ENCODE results near the gene RBBP5.

The RBBP5 gene

DNA sequence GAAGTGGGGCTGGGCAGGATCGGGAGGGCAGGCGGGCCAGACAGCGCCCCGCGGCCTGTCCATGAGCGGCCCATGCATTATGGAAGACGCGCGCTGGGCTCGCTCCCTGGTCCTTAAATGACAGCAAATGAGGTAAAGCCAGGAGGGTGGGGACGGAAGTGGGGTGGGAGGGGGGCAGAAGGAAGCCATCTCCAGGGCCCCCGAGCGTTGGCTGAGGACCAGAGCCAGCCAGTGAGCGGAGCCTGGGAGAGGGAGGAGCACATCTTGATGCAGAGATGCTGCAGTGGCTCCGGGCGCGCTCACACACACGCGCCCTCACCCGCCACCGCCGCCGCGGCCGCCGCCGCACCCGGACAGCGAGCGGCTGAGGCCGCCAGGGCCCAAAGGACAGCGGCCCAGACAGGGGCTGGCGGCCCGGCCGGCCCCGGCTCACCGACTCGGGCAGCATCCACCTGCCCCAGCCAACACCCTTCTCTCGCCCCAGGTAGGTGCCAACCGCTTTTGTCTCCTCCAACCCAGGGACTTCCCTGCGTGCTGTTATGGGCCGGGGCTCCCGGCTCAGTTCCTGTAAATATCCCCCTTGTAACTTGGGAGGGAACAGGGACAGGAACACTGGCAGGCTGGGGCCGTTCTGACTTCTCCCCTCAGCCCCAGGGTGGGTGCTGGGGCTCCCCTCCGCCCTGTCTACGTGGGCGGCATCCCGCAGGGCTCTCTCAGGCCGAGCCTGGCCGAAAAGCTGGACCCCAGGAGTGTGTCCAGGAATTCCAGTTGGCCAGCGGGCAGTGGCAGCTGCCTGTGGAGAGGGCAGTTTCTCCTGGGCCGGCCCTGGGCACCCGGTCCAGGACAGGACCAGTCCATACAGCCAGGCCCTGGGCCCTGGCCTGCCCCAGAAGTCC is 78.6 kb downstream of the RBBP5 start, which contains the start of gene CNTN2:
Gene CNTN2, plus strand, starts transcription at position 302 of the 896 bp plus-strand sequence. CDS start 9,974 bp downstream, outside the sequence.
- peaks cover 32% of the 10 kb centered on the region for H3K4me1 ChIP-seq (ENCODE audit: control insufficient read depth, insufficient read depth, low read length)
- H3K9me3 ChIP-seq (ENCODE audit: control insufficient read depth, insufficient read depth, low read length): no peaks in the 10 kb centered on the region
- no peak within 1 kb of the TSS for H3K9ac ChIP-seq (ENCODE audit: low read depth, low read length)
- H3K36me3 ChIP-seq (ENCODE audit: control insufficient read depth, insufficient read depth, low read length): no peaks in the 10 kb centered on the region
- no peak within 1 kb of the TSS for H3K27ac ChIP-seq (ENCODE audit: low read depth, low read length)
- peak within 1 kb of the TSS; percentile 50 for H3K4me3 ChIP-seq (ENCODE audit: low read depth, low read length)
- H3K27me3 ChIP-seq (ENCODE audit: control insufficient read depth, insufficient read depth, low read length): peaks cover 52% of the 10 kb centered on the region

DNA sequence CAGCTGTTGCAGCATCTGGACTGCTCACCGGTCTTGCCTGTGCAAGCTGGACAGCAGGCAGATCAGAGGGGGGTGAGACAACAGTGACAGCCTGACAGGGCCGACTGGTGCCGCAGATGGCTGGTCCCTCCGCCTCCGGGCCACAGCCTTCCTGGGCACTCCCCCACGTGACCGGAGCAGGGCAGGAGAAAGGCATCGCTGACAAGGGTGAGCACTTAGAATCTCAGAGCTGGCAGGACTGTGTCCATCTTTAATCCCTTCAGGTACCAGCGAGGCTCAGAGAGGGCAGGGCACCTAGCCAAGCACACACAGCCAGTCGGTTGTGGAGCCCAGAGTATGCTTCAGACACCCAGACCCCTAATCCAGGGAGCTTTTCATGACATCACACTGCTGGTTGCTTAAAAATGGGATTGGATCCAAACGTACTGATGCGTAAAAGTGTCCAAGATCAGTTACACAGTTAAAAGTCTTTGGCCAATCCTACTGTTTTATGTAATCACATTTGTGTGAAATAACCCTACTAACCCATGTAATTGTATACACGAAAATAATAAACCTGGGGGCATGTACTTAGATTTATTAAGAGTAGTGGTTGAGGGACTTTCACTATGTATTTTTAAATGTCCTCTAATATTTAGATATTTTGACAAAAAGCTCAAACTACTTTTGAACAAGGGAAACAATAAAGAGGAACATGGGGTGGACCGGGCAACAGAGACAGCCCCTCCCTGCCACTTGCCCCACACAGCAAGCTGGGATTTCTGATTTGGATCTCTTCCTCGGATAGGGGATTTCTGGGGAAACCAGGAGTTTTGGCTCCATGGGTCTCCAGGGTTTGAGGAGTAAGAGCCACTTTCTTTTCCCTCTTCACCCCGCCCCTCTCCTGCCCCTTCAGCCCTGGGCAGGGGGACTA is 79.5 kb downstream of the RBBP5 start:
- peak overlapping the region; percentile 32; the same call in 1 of the 2 replicates for H3K4me3 ChIP-seq (ENCODE audit: low read depth, low read length)

DNA sequence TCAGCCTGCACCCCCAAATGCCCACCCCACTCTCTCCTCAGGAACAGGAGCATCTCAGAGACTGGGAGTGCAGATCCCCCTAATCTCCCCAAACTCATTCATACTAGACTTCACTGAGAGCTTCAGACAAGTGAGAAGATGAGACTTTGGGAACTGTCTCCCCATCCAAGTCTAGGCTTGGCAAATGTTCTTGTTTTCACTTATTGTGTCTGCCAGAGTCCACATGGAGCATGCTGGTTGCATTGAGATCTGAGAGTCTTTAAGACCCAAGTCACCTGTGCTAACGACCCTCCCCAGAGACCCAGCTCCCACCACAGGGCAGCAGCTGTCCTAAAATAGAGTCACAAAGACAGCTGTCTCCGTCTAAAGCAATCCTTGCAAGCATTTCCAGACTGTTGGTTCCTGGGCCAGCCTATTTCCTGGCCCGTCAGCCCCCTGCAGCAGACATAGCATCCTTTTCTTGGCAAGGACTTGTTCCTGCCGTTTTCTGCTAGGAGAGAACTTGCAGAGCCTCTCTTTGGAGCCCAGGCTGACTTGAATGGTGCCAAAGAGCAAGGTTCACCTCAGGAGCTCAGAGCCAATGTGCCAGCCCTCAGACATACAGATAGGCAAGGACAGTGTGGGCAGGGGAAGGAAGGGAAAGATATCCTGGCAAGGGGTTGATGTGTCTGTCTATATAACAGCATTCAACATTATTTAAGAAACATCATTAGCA is 80.6 kb downstream of the RBBP5 start:
- Histone ChIP-seq H3K36me3 (ENCODE audit: control insufficient read depth, insufficient read depth, low read length) (no peaks in the 10 kb centered on the region), H3K4me3 (ENCODE audit: low read depth, low read length) (no peak overlapping the region), H3K9me3 (ENCODE audit: control insufficient read depth, insufficient read depth, low read length) (no peaks in the 10 kb centered on the region), H3K27ac (ENCODE audit: low read depth, low read length) (no peak overlapping the region), H3K27me3 (ENCODE audit: control insufficient read depth, insufficient read depth, low read length) (peaks cover 49% of the 10 kb centered on the region), H3K9ac (ENCODE audit: low read depth, low read length) (no peak overlapping the region), H3K4me1 (ENCODE audit: control insufficient read depth, insufficient read depth, low read length) (peaks cover 29% of the 10 kb centered on the region)

More for the DNA sequence above, 79.5 kb downstream of the RBBP5 start:
- Histone ChIP-seq H3K9ac (ENCODE audit: low read depth, low read length) (no peak overlapping the region), H3K27ac (ENCODE audit: low read depth, low read length) (no peak overlapping the region), H3K27me3 (ENCODE audit: control insufficient read depth, insufficient read depth, low read length) (peaks cover 52% of the 10 kb centered on the region), H3K4me1 (ENCODE audit: control insufficient read depth, insufficient read depth, low read length) (peaks cover 32% of the 10 kb centered on the region), H3K36me3 (ENCODE audit: control insufficient read depth, insufficient read depth, low read length) (no peaks in the 10 kb centered on the region), H3K9me3 (ENCODE audit: control insufficient read depth, insufficient read depth, low read length) (no peaks in the 10 kb centered on the region)

DNA sequence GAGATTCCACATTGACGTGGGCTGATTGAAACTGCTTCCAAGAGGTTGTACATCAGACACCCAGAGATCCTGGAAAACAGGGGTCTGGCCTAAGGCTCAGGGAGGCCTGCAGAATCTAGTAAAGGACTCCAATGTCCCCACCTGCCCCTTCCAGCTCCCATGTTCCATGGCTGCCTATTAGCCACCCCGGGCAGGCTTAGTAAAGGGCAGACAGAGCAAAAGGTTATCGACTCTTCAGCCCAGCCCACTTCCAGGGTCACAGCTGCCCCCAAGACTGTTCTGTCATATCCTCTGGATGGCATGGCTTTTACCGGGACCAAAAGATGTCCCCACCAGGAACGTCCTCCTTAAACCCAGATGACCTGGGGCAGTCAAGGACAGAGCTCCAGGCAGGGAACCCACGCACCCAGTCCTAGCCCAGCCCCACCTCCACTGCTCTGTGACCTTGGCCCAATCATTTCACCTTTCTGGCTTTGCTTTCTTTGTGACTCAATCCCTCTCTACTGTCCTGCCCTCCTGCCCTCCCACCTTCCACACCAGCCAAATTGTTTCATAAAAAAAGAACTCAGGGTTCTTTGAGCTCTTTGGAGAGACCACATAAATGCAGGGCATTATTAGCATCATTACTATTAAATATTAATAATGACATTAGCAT is 83.5 kb downstream of the RBBP5 start:
- peaks cover 2% of the 10 kb centered on the region; the same call in 1 of the 2 replicates for H3K4me1 ChIP-seq (ENCODE audit: control insufficient read depth, insufficient read depth, low read length)
- no peaks in the 10 kb centered on the region for H3K9me3 ChIP-seq (ENCODE audit: control insufficient read depth, insufficient read depth, low read length)
- no peaks in the 10 kb centered on the region for H3K36me3 ChIP-seq (ENCODE audit: control insufficient read depth, insufficient read depth, low read length)
- H3K27me3 ChIP-seq (ENCODE audit: control insufficient read depth, insufficient read depth, low read length): peaks cover 25% of the 10 kb centered on the region
- H3K9ac ChIP-seq (ENCODE audit: low read depth, low read length): no peak overlapping the region
- no peak overlapping the region for H3K27ac ChIP-seq (ENCODE audit: low read depth, low read length)
- no peak overlapping the region for H3K4me3 ChIP-seq (ENCODE audit: low read depth, low read length)

DNA sequence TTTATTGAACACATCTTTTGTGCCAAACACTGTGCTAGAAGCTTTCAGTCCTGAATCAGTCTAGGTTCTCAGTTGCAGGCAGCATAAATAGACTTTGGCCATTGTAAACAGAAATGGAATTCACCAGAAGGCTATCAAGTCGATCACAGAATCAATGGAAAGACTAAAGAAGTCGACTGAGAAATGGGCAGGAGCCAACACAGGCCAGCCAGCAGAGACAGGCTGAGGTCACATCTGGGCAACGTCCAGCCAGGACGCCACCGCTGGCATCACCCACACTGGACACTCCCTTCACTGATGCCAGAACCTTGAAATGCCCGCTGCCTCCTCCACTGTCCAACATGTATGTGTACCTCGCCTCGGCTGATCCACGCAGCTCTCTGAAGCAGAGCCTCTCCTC is 84.2 kb downstream of the RBBP5 start:
- H3K27ac ChIP-seq (ENCODE audit: low read depth, low read length): no peak overlapping the region
- H3K27me3 ChIP-seq (ENCODE audit: control insufficient read depth, insufficient read depth, low read length): peaks cover 19% of the 10 kb centered on the region
- H3K9ac ChIP-seq (ENCODE audit: low read depth, low read length): no peak overlapping the region
- H3K9me3 ChIP-seq (ENCODE audit: control insufficient read depth, insufficient read depth, low read length): no peaks in the 10 kb centered on the region
- H3K4me1 ChIP-seq (ENCODE audit: control insufficient read depth, insufficient read depth, low read length): no peaks in the 10 kb centered on the region
- H3K4me3 ChIP-seq (ENCODE audit: low read depth, low read length): no peak overlapping the region
- H3K36me3 ChIP-seq (ENCODE audit: control insufficient read depth, insufficient read depth, low read length): no peaks in the 10 kb centered on the region

All from HUES48 (cell line).